Activated CD4-positive, CD25-positive, alpha-beta regulatory T cell treated with anti-CD3 and anti-CD28 coated beads, Interleukin-2, amount 50 U/mL, for 16 hours (primary cell): Measurements from ENCODE around the gene GARIN3.
A peak's percentile ranks its signal among the peaks of the same experiment; 100 is the strongest.

Experiments
- DNase-seq: peaks from one replicate; pipeline ENCODE4 v3.0.0-alpha.2; 2020; ENCODE audit warnings: low read depth, low spot score

Gene GARIN3

DNA sequence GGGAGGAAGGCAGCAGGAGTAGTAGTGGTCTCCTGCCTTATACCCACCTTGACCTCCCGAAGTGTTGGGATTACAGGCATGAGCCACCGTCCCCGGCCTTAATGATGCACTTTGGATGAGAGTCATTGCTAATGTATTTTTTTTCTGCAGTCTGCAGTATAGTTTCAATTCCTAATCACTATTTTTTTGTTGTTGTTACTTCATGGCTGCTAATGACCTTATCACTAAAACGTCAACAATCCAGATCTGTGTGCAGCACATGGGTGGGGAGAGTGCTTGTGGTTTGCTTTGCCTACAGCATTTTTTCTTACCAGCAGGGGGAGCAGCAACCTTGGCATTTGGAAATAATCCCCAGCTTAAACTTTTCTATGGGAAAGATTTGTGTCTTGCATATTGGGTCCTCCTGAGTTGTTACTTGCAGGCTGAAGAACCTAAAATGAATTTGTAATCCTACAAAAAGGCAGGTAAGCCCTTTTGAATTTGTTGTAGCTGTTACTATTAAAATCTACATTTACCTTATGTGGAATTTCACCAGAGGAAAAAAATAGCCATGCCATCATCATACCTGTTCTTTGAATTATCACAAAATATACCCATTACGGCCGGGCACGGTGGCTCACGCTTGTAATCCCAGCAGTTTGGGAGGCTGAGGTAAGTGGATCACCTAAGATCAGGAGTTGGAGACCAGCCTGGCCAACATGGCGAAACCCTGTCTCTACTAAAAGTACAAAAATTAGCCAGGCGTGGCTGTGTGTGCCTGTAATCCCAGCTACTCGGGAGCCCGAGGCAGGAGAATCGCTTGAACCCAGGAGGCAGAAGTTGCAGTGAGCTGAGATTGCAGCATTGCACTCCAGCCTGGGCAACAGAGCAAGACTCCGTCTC is 17.1 kb downstream of the GARIN3 start:
- DNase-seq = peak; percentile 76

DNA sequence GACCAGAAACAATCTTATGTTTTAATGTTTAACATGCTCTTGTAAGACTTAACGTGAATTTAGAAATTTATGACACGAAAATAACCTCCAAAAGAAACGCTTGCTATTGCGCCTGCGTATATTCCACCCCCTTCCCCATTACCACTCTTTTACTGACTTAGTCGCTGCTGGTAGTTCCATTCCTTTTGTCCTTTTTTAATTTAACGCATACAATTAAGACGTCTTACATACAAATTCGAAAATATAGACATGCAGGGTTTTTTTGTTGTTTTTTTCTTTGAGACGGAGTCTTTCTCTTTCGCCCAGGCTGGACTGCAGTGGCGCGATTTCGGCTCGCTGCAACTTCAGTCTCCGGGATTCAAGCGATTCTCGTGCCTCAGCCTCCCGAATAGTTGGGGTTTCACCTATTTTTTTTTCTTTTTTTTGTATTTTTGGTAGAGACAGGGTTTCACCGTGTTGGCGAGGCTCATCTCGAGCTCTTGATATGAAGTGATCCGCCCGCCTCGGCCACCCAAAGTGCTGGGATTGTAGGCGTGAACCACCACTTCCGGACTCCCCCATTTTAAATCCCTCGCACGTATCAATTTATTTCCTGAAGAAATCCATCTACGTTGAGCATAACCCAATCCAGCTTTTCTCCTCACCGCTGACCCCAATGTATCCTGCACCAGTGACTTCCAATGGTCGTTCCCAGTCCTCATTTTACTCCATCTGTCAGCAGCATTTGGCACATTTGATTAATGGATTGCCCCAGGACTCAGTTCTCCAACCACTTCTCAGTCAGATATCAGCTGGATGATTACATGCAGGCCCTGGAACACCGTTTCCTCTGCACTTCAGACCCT is 22.7 kb downstream of the GARIN3 start:
- no peak for DNase-seq

DNA sequence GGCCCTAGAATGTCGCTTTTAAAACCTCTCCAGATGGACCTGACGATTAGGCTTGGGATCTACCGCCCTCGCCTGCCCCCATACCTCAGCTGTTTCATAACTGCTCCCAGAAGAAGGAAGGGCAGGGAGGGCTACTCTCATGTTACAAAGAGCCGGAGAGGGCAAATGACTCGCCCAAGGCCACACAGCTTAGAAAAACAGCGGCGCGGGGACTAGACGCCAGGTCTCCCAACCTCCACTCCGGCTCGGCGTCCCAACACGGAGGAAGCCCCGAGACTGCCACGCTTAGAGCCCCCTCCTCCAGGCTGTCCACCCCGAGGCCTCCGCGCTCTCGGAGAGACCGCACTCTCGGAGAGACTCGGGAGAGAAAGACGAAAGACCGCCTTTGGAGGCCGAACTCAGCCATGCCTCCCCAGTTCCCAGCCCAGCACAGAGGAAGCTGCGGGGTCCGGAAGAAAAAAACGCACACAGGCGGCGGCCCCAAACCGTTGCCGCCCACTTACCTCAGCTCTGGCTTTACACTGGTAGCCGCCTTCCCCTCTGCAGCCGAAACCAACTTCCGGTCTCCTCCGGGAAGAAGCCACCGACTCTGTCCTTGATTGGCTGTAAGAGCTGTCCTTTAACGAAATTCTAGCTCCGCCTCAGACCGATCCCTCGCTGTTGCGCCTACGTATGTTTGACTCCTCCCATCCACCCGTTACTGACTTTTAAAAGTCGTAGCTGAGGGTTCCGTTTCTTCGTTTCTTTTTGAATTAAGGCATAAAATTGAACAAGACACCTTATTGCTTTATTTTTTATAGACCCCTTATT is 23.5 kb downstream of the GARIN3 start, which contains the start of gene MED7:
TSS of gene MED7 (minus strand) at position 549 of the 810 bp plus-strand sequence. CDS start 3,434 bp downstream, outside the sequence.
- DNase-seq = peak; percentile 88

DNA sequence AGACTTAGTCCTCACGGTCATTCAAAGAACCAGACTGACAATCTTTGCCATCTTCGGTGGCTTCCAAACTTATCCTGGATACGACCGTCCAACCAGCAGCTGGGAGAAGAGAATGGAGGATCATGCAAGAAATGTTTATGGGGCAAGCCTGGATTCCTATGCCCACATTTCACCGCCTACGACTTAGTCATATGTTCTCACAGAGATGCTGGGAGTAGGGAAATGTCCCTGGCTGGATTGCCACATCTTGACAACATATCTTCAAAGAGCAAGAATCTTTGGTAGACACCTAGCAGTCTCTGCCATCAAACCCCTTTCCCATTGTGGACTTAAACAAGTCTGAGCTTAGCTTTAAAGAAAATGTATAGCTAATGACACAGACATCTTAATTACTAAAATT is 28.4 kb downstream of the GARIN3 start:
- DNase-seq = no peak

DNA sequence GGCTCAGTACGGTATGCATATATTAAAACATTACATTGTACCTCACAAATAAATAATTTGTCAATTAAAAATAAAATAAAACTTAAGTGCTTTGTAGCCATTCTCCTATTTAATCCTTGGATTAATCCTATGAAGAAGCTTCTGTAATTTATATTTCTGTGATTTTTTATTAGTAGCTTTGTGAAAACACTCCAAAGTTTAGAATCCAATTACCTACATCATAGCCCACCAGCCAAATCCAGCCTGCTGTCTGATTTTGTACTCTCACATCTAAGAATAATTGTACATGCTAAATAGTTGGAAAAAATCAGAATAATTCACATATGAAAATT is 33.8 kb downstream of the GARIN3 start:
- no peak for DNase-seq

DNA sequence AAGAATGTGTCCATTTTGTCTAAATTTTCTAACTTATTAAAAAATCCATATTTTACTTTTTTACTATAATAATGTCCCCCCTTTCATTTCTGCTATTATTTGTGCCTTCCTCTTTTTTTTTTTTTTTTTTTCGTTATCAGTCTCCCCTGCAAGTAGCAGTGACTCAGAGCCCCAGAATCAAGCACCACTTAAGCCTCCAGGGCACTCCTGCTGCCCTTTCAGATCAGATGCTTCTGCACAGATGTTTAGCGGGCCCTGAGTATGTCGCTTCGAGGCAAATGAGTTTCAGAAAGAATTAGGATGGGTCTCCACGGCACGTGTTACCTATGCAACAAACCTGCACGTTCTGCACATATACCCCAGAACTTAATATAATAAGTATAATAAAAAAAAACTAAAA is 35.1 kb downstream of the GARIN3 start:
- DNase-seq = no peak

DNA sequence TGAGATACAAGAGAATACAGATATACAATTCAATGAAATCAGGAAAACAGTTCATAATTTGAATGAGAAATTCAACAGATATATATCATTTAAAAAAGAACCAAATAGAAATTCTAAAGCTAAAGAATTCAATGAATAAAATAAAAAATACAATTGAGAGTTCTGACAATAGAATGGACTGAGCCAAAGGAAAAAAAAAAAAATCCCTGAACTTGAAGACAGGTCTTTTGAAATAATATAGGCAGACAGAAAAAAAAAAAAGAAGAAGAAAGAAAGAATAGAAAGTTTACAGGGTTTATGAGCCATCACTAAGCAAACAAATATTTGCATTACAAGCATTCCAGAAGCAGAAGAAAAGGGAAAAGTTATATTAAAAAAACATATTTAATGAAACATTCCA is 44.4 kb downstream of the GARIN3 start:
- no peak for DNase-seq

DNA sequence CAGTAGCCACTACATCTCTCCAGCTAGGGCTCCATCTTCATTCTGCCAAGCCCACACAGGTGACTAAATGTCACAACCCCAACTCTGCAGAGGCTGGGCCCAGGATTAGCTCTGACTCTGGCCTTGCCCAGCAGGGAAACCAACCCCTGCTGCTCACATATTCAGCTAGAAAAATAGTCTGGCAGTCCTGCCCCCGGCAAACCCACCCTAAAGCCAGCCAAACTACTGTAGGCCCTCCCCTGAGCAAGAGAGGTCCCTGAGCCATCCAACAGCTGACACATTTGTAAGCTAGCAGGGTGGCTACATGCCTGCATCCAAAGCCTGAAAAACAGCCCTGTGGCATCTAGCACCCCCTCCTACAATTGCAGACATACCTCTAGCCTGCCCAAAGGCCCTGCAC is 46.0 kb downstream of the GARIN3 start:
- no peak for DNase-seq

DNA sequence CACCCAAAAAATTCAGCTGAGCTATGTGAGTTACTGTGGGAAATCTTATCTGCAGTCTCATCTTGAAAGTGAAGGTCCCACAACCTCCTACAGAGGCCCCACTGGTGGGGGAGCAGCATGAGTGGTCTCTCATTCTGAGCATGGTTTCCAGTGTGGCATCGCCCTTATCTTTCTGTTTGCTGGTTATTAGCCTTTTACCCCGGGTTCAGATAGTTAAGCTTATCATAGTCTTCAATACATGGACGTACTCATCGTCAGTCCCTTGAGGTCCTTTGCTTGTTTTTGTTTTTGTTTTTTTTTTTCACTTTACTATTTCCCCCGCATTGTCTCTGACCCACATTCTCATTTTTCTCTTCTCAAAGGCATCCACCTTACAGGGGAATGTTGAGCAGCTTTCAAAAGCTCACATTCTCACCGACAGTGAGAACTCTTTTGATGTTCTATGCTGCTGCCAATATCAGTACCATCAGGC is 49.5 kb downstream of the GARIN3 start:
- no peak for DNase-seq

DNA sequence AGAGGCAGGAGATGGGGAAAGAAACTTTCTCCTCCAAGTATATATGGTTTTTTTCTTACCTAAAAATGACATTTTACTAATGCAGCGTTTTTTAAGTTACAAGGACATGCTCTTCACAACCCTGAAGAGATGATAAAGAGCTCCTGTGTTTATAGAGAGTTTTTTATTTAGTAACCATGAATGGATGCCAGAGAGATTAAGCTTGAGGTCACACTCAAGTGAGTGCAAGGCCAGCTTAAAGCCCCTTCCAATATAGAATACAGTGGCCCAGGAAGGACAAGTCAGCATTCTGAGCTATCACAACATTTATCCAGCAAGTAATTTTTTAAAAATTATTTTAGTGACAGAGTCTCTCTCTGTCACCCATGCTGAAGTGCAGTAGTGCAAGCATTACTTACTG is 50.6 kb downstream of the GARIN3 start:
- no peak for DNase-seq

DNA sequence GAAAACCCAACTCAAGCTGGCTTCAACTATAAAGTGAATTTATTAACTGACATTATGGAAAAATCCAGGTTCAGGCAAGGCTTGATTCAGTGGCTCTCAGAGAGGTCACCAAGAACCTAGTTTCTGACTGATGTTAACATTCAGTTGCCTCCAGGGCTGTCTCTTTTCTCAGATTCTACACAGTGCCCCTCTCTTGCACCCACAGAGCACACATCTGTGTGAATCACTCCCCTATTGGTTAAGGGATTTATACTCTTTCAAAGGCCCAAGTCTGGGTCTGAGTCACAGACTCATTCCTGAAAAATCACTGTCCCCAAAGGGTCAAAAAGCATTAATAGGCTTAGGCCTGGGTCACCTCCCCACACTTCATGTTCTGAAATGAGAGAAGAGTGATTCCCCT is 51.1 kb downstream of the GARIN3 start:
- no peak for DNase-seq

DNA sequence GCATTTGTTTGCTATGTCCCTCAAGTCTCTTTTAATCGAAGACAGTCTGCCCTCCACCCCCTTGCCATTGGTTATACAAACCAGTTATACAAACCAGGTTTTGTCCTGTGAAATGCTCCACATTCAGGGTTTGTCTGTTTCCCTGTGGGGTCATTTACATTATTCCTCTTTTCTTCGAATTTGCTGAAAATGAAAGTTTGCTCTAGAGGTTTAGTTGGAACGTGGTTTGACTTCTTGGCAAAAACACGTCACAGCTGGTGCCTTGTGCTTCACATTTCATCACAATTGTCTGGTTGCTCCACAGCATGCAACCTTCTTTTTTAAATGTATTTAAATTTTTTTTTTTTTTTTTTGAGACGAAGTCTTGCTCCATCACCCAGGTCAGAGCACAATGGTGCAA is 53.1 kb downstream of the GARIN3 start:
- DNase-seq = no peak
